HG02943 (cell line): ENCODE data around the gene SLC46A2.

Experiments used
- ATAC-seq: cut with Tn5 transposase; IDR thresholded peaks from one replicate; pipeline ENCODE4 v1.9.1; 2021; ENCODE audit warnings: mild to moderate bottlenecking, low read depth, moderate library complexity; ENCODE audit not compliant: unreplicated experiment

The SLC46A2 gene

DNA sequence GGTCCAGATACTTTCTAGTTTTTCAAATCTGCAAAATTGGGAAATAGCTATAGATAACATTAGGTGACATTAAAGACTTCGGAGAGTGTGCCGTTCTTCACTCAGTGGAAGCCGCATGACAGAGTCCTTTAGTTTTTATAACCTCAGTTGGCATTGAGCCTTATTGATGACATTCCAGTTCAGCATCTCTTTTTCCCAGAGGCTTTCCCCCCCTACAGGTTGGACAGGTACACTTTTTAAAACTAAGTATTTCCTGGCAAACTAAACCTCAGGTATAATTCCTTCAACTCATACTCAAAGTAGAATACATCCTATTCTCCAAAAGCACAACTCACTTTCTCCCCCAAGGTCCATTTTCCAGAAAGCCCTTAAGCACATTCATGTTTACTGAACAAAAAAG is 58.7 kb downstream of the SLC46A2 start:
- no peak for ATAC-seq

DNA sequence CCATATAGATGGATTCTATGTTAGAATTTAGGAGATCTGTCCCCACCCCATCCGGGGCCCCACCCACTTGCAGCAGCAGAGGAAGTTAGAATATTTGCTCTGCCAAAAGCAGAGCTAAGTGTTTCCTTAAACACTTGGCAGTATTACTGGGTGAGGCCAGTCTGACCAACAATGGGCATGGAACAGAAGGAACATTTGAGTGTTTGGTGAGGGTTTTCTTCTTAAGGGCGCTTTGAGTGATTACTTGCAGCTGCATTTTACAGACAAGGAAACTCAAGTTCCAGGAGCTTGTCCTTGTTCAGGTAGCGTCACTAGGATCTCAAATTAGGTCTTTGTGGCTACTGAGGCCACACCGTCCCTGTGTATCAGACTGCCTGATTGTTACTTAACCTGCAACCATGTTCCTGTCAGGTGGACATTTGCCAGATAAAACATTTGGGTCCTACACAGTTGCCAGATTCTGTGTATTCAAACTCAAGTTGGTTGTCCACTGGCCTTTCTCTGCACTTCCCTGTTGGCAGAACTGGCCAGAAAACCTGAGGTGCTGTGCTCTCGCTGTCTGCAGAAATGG is 59.3 kb downstream of the SLC46A2 start:
- no peak for ATAC-seq
